H9 (cell line): Measurements from ENCODE around the gene NKG7. TPM values are rescaled to one million over a fixed set of nuclear protein-coding genes. Genes with fewer than 3 reads are reported as not detected.

Experiments
- DNase-seq: peaks from one replicate; pipeline ENCODE4 v3.0.0-alpha.2; 2017
- H2AFZ ChIP-seq: one replicate; pipeline ENCODE4 v1.6.1; 2013; ENCODE audit warnings: mild to moderate bottlenecking, low read length, control low read depth, moderate library complexity
- H2AK5ac ChIP-seq: 2 replicates; pipeline ENCODE4 v1.6.1; 2013; ENCODE audit warnings: low read length, control low read depth, mixed read lengths; ENCODE audit not compliant: insufficient read length
- H2BK120ac ChIP-seq: one replicate; pipeline ENCODE4 v1.6.1; 2013; ENCODE audit warnings: low read depth, mild to moderate bottlenecking, low read length, control low read depth, inconsistent platforms; ENCODE audit not compliant: poor library complexity, severe bottlenecking
- H2BK12ac ChIP-seq: 2 replicates; pipeline ENCODE4 v1.6.1; 2013; ENCODE audit warnings: low read length, control low read depth, mixed read lengths, low read depth; ENCODE audit not compliant: insufficient read length
- H2BK15ac ChIP-seq: 2 replicates; pipeline ENCODE4 v1.6.1; 2013; ENCODE audit warnings: low read depth, low read length, control low read depth
- H2BK20ac ChIP-seq: one replicate; pipeline ENCODE4 v1.6.1; 2013; ENCODE audit warnings: low read depth, mild to moderate bottlenecking, low read length, control low read depth, inconsistent platforms; ENCODE audit not compliant: poor library complexity, severe bottlenecking
- H2BK5ac ChIP-seq: 2 replicates; pipeline ENCODE4 v1.6.1; 2013; ENCODE audit warnings: low read length, control low read depth, mixed read lengths; ENCODE audit not compliant: insufficient read length
- H3K14ac ChIP-seq: 2 replicates; pipeline ENCODE4 v1.6.1; 2013; ENCODE audit warnings: low read length, control low read depth; ENCODE audit not compliant: insufficient read depth
- H3K18ac ChIP-seq: 2 replicates; pipeline ENCODE4 v1.6.1; 2013; ENCODE audit warnings: low read depth, mild to moderate bottlenecking, mixed read lengths, low read length, control low read depth; ENCODE audit not compliant: insufficient read length
- H3K23ac ChIP-seq: 2 replicates; pipeline ENCODE4 v1.6.1; 2013; ENCODE audit warnings: low read length, control low read depth, mixed read lengths, low read depth; ENCODE audit not compliant: insufficient read length
- H3K23me2 ChIP-seq: 2 replicates; pipeline ENCODE4 v1.6.1; 2013; ENCODE audit warnings: low read depth, mild to moderate bottlenecking, mixed read lengths, low read length, control low read depth; ENCODE audit not compliant: insufficient read length, poor library complexity, severe bottlenecking
- H3K27ac ChIP-seq: 2 replicates; pipeline ENCODE4 v1.5.1; 2013; ENCODE audit warnings: low read length, control low read depth, mixed read lengths, low read depth; ENCODE audit not compliant: insufficient read length
- H3K27me3 ChIP-seq: 2 replicates; pipeline ENCODE4 v1.6.1; 2013; ENCODE audit warnings: low read length, control low read depth, inconsistent platforms; ENCODE audit not compliant: insufficient read depth
- H3K4ac ChIP-seq: 2 replicates; pipeline ENCODE4 v1.6.1; 2013; ENCODE audit warnings: low read depth, mild to moderate bottlenecking, control low read depth, inconsistent platforms, low read length, moderate library complexity
- H3K4me1 ChIP-seq: 2 replicates; pipeline ENCODE4 v1.6.1; 2013; ENCODE audit warnings: low read length, control low read depth, inconsistent platforms; ENCODE audit not compliant: insufficient read depth
- H3K4me2 ChIP-seq: 2 replicates; pipeline ENCODE4 v1.6.1; 2013; ENCODE audit warnings: low read length, control low read depth, mixed read lengths; ENCODE audit not compliant: insufficient read length, insufficient read depth
- H3K56ac ChIP-seq: 2 replicates; pipeline ENCODE4 v1.6.1; 2013; ENCODE audit warnings: low read depth, mild to moderate bottlenecking, mixed read lengths, low read length, control low read depth; ENCODE audit not compliant: insufficient read length
- H3K79me1 ChIP-seq: 2 replicates; pipeline ENCODE4 v1.6.1; 2013; ENCODE audit warnings: low read depth, mild to moderate bottlenecking, moderate library complexity, low read length, control low read depth, inconsistent platforms; ENCODE audit not compliant: insufficient read depth, poor library complexity, severe bottlenecking
- H3K79me2 ChIP-seq: 2 replicates; pipeline ENCODE4 v1.6.1; 2013; ENCODE audit warnings: low read length, control low read depth, inconsistent platforms; ENCODE audit not compliant: insufficient read depth
- H3K9ac ChIP-seq: 2 replicates; pipeline ENCODE4 v1.6.1; 2013; ENCODE audit warnings: low read length, control low read depth, mixed read lengths; ENCODE audit not compliant: insufficient read length; ENCODE audit errors: extremely low read depth
- H3K9me3 ChIP-seq: one replicate; pipeline ENCODE4 v1.6.1; 2013; ENCODE audit warnings: low read depth, low read length, inconsistent platforms; ENCODE audit not compliant: control insufficient read depth
- H3T11ph ChIP-seq: one replicate; pipeline ENCODE4 v1.6.1; 2013; ENCODE audit warnings: mild to moderate bottlenecking, low read length, control low read depth, inconsistent platforms
- H4K20me1 ChIP-seq: one replicate; pipeline ENCODE4 v1.6.1; 2013; ENCODE audit not compliant: control insufficient read depth, insufficient read length, insufficient read depth
- H4K5ac ChIP-seq: 2 replicates; pipeline ENCODE4 v1.6.1; 2013; ENCODE audit warnings: low read depth, mild to moderate bottlenecking, mixed read lengths, low read length, control low read depth; ENCODE audit not compliant: insufficient read length
- H4K8ac ChIP-seq: replicated peaks from 2 replicates; pipeline ENCODE4 v1.6.1; 2013; ENCODE audit warnings: low read length, control low read depth, mixed read lengths, low read depth; ENCODE audit not compliant: insufficient read length
- H4K91ac ChIP-seq: 2 replicates; pipeline ENCODE4 v1.6.1; 2013; ENCODE audit warnings: low read depth, mild to moderate bottlenecking, moderate library complexity, mixed read lengths, low read length, control low read depth; ENCODE audit not compliant: insufficient read length
- H3K27ac Mint-ChIP-seq, 3 experiments: 2 replicates in 2 of 3; 3 replicates in 1 of 3; pipeline ENCODE4 v1.8.0; 2020 to 2021; ENCODE audit warnings: mixed read lengths in 3 of 3, mild to moderate bottlenecking in 1 of 3, moderate library complexity in 1 of 3
- H3K27me3 Mint-ChIP-seq: 2 replicates; pipeline ENCODE4 v1.8.0; 2021; ENCODE audit warnings: low read depth, mild to moderate bottlenecking, moderate library complexity, mixed read lengths
- H3K36me3 Mint-ChIP-seq, 3 experiments: 2 replicates in 2 of 3; 3 replicates in 1 of 3; pipeline ENCODE4 v1.8.0; 2020 to 2021; ENCODE audit warnings: low read depth in 3 of 3, mixed read lengths in 3 of 3; ENCODE audit not compliant: insufficient read depth in 1 of 3
- H3K4me1 Mint-ChIP-seq, 2 experiments: 2 replicates each; pipeline ENCODE4 v1.8.0; 2020; ENCODE audit warnings: mixed read lengths in 2 of 2
- H3K4me3 Mint-ChIP-seq, 2 experiments: 2 replicates in 1 of 2; 3 replicates in 1 of 2; pipeline ENCODE4 v1.8.0; 2020 to 2021; ENCODE audit warnings: mild to moderate bottlenecking in 2 of 2, mixed read lengths in 2 of 2, moderate library complexity in 1 of 2
- H3K9me3 Mint-ChIP-seq, 2 experiments: 2 replicates in 1 of 2; 3 replicates in 1 of 2; pipeline ENCODE4 v1.8.0; 2020; ENCODE audit warnings: mild to moderate bottlenecking in 2 of 2, mixed read lengths in 2 of 2, moderate library complexity in 1 of 2
- WGBS: extraction: QIAGEN DNeasy Blood & Tissue Kit; methylation state at CpG from one replicate; pipeline ENCODE4 v1.1.7; 2013; ENCODE audit warnings: missing lambda C conversion rate, low lambda C conversion rate, mixed read lengths; ENCODE audit not compliant: insufficient read length; ENCODE audit errors: extremely low coverage; 5-methylcytosine and 5-hydroxymethylcytosine counted together
- total RNA-seq: library from RNA; stranded (reverse); gene quantifications from 2 replicates; pipeline ENCODE4 v1.2.1, GENCODE V29; 2021
- TF ChIP-seq, protein P1 (sequence below): fragments of 200-600 bp; sonication (generic); conservative IDR thresholded peaks from 3 replicates; pipeline ENCODE4 v1.8.0; 2021; ENCODE audit warnings: antibody characterized with exemption, mild to moderate bottlenecking

Gene NKG7
- total RNA-seq, 1 experiment from 2014 or later = not detected

DNA sequence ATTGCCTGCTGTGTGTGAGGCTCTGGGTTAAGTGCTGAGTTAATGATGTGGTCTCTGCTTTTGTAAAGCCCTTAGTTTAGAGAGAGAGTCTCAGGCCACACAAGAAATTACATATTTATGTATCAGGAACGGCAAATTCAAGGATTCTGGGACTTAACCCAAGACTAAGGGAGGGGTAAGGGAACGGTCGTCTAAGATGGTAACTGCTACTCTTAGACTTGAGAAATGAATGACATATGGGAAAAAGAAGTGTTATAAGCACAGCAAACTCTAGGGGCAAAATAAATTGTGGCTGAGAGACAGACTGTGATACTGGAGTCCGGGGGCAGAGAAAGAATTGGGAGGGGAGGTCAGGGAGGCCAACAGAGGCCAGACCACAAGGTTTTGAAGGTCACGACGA lies 40.7 kb downstream of the NKG7 start:
- H3K18ac ChIP-seq = no peak overlapping the region
- no peak overlapping the region for H3K14ac ChIP-seq
- H3K79me1 ChIP-seq = no peaks in the 10 kb centered on the region
- H3T11ph ChIP-seq = no peak overlapping the region
- no peaks in the 10 kb centered on the region for H3K27me3 ChIP-seq
- Mint-ChIP-seq H3K4me3 (no peak overlapping the region; a peak in 1 of 5 replicates), H3K27me3 (no peaks in the 10 kb centered on the region), H3K36me3 (peaks cover 36 to 51% (median 46%) of the 10 kb centered on the region in 3 experiments), H3K9me3 (0 out of 5 replicates have a peak, but pooled peaks cover 0 to 4% of the 10 kb centered on the region in 2 experiments), H3K4me1 (peaks cover 4 to 18% of the 10 kb centered on the region in 2 experiments), H3K27ac (no peak overlapping the region)
- H4K20me1 ChIP-seq = no peaks in the 10 kb centered on the region
- no CpG with 5 or more reads among the region's 6 CpGs for whole genome bisulfite sequencing
- TF ChIP-seq, protein P1, sequence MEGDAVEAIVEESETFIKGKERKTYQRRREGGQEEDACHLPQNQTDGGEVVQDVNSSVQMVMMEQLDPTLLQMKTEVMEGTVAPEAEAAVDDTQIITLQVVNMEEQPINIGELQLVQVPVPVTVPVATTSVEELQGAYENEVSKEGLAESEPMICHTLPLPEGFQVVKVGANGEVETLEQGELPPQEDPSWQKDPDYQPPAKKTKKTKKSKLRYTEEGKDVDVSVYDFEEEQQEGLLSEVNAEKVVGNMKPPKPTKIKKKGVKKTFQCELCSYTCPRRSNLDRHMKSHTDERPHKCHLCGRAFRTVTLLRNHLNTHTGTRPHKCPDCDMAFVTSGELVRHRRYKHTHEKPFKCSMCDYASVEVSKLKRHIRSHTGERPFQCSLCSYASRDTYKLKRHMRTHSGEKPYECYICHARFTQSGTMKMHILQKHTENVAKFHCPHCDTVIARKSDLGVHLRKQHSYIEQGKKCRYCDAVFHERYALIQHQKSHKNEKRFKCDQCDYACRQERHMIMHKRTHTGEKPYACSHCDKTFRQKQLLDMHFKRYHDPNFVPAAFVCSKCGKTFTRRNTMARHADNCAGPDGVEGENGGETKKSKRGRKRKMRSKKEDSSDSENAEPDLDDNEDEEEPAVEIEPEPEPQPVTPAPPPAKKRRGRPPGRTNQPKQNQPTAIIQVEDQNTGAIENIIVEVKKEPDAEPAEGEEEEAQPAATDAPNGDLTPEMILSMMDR = no peak
- H3K4me1 ChIP-seq = no peaks in the 10 kb centered on the region
- no peaks in the 10 kb centered on the region for H3K79me2 ChIP-seq
- no peak overlapping the region for H3K23ac ChIP-seq
- no peak overlapping the region for H3K4me2 ChIP-seq
- H2BK20ac ChIP-seq = no peak overlapping the region
- H3K23me2 ChIP-seq = peaks cover 8% of the 10 kb centered on the region
- no peak overlapping the region for H3K27ac ChIP-seq
- H3K4ac ChIP-seq = no peak overlapping the region
- H2BK5ac ChIP-seq = no peak overlapping the region
- DNase-seq = no peak
- no peak overlapping the region for H2BK12ac ChIP-seq
- H3K9ac ChIP-seq = no peak overlapping the region
- H4K91ac ChIP-seq = no peak overlapping the region
- H4K8ac ChIP-seq = no peak overlapping the region
- H2BK15ac ChIP-seq = no peak overlapping the region
- H2AFZ ChIP-seq = no peak overlapping the region
- no peak overlapping the region for H2AK5ac ChIP-seq
- no peak overlapping the region for H2BK120ac ChIP-seq
- no peak overlapping the region for H4K5ac ChIP-seq
- peaks cover 5% of the 10 kb centered on the region for H3K9me3 ChIP-seq
- no peak overlapping the region for H3K56ac ChIP-seq
